ENCODE data around the gene ERAP2. TPM values are rescaled to one million over a fixed set of nuclear protein-coding genes. Genes with fewer than 3 reads are reported as not detected.
"Not testable (repeated sequence)": the region's sequence is repeated elsewhere in the genome, so short reads cannot be mapped to it uniquely, and the experiment has no call there.

Gene ERAP2
- polyA plus RNA-seq, 1 experiment, result 9.2 TPM

GRCh38 chr5:96930589-96930988 lies 54.3 kb downstream of the ERAP2 start:
- Histone ChIP-seq H3K27me3 (ENCODE audit: control insufficient read depth, insufficient read depth, low read length) (no peaks in the 10 kb centered on the region), H3K36me3 (ENCODE audit: control insufficient read depth, insufficient read depth, low read length) (no peaks in the 10 kb centered on the region), H3K4me3 (ENCODE audit: low read depth, low read length) (no peak overlapping the region)
- no peak for TF ChIP-seq CTCF (IDR thresholded peaks at IDR 0.05; ENCODE audit: insufficient read depth, low read depth, low read length)
- ChIA-PET POLR2A (no interaction called here), CTCF (interaction anchor here (1.8 to 2.0 kb wide), 2 partner anchors 8 to 26 kb away, joined by 3 to 7 read pairs; no protein-coding TSS in a partner anchor)
- no peak for DNase-seq (ENCODE audit: low read depth)

DNA sequence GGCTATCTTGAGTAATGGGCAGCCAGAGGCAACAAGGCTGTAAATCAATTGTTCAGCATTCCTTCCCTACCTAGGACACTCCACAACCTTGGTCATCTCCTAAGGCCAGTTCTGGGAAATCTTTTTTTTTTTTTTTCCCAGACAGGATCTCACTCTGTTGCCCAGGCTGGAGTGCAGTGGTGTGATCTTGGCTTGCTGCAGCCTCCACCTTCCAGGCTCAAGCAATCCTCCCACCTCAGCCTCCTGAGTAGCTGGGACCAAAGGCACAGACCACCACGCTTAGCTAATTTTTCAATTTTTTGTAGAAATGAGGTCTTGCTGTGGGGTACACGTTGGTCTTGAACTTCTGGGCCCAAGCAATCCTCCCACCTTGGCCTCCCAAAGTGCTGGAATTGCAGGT lies 54.7 kb downstream of the ERAP2 start:
- H3K36me3 ChIP-seq (ENCODE audit: control insufficient read depth, insufficient read depth, low read length); H3K4me3 ChIP-seq (ENCODE audit: low read depth, low read length); POLR2A ChIA-PET; DNase-seq (ENCODE audit: low read depth); H3K27me3 ChIP-seq (ENCODE audit: control insufficient read depth, insufficient read depth, low read length): not testable (repeated sequence)
- CTCF ChIA-PET, result interaction anchor here (1.0 to 2.0 kb wide), 3 partner anchors 8 to 26 kb away, joined by 3 to 7 read pairs (median 3); no protein-coding TSS in a partner anchor

GRCh38 chr5:96931605-96932004 lies 55.3 kb downstream of the ERAP2 start:
- POLR2A ChIA-PET, result no interaction called here
- CTCF ChIA-PET, result interaction anchor here (1.0 to 2.0 kb wide), 3 partner anchors 9 to 27 kb away, joined by 3 to 7 read pairs (median 3); no protein-coding TSS in a partner anchor
- Histone ChIP-seq H3K27me3 (ENCODE audit: control insufficient read depth, insufficient read depth, low read length) (no peaks in the 10 kb centered on the region), H3K4me3 (ENCODE audit: low read depth, low read length) (no peak overlapping the region), H3K36me3 (ENCODE audit: control insufficient read depth, insufficient read depth, low read length) (no peaks in the 10 kb centered on the region)
- DNase-seq (ENCODE audit: low read depth), result no peak
- no peak for TF ChIP-seq CTCF (IDR thresholded peaks at IDR 0.05; ENCODE audit: insufficient read depth, low read depth, low read length)

GRCh38 chr5:96932026-96932425 lies 55.7 kb downstream of the ERAP2 start:
- Histone ChIP-seq H3K36me3 (ENCODE audit: control insufficient read depth, insufficient read depth, low read length) (no peaks in the 10 kb centered on the region), H3K27me3 (ENCODE audit: control insufficient read depth, insufficient read depth, low read length) (no peaks in the 10 kb centered on the region), H3K4me3 (ENCODE audit: low read depth, low read length) (no peak overlapping the region)
- CTCF ChIA-PET, result interaction anchor here (1.0 to 2.0 kb wide), 3 partner anchors 9 to 27 kb away, joined by 3 to 7 read pairs (median 3); no protein-coding TSS in a partner anchor
- POLR2A ChIA-PET, result no interaction called here
- DNase-seq (ENCODE audit: low read depth), result no peak
- TF ChIP-seq CTCF (IDR thresholded peaks at IDR 0.05; ENCODE audit: insufficient read depth, low read depth, low read length), result no peak

DNA sequence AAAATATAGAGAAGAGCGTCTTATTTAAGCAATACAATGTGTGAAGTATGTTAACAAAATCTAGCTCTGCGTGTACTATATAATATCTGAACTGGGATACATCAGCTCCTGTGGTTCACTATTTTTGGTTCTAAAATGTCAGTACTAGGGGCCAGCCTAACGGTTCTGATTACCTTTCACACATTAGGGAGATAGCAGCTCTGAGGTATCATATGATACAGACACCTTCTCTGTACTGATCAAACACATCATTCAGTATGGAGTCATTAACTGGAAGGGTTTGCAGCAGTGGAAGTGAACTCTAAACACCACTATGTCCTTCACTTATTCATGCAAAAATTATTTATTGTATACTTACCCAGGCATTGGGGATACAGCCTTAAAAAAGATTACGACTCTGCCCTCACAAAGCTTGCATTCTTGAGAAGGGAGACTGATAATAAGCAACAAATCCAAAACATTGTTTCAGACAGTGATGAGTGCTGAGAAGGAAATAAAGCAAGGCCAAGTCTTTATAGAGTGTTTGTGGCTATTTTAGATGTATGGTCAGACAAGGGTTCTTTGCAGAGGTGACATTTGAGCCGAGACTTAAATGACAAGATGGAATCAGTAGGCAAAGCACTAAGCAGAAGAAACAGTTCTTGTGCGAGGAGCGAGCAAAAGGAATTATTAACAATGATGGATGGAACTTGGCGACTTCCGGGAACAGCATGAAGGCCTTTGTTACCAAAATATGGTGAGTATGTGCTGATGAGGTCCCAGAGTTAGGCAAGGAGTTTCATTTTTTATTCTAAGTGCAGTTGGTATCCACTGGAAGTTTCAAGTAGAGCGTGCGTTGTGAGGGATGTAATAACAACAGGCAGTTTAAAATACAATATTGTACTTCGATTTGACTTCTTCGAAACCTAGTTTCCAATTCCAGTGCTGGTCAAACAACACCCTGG lies 57.7 kb downstream of the ERAP2 start:
- ChIA-PET CTCF (no interaction called here), POLR2A (no interaction called here)
- peak overlapping the region; percentile 53 for H3K4me3 ChIP-seq (ENCODE audit: low read depth, low read length)
- H3K27me3 ChIP-seq (ENCODE audit: control insufficient read depth, insufficient read depth, low read length), result no peaks in the 10 kb centered on the region
- peak; percentile 15 for DNase-seq (ENCODE audit: low read depth)
- TF ChIP-seq CTCF (IDR thresholded peaks at IDR 0.05; ENCODE audit: insufficient read depth, low read depth, low read length), result no peak
- H3K36me3 ChIP-seq (ENCODE audit: control insufficient read depth, insufficient read depth, low read length), result no peaks in the 10 kb centered on the region
